ENCODE measurements around the gene ATP6V0A1. TPM values are rescaled to one million over a fixed set of nuclear protein-coding genes. Genes with fewer than 3 reads are reported as not detected.

The ATP6V0A1 gene
- total RNA-seq, 1 experiment from 2014 or later = 0.07 TPM

- POLR2A ChIA-PET (ENCODE audit: unreplicated experiment) = interaction anchor here (0.6 kb wide), 1 partner anchor 113 kb away, joined by 3 read pairs; no protein-coding TSS in a partner anchor
- BruUV-seq (replicated peaks) = no TSS peak
- intact Hi-C loops (cut with micrococcal nuclease) = no loop called here
- Histone ChIP-seq H3F3A (ENCODE audit: low read length, unreplicated experiment) (no peaks in the 10 kb centered on the region), H3K9ac (ENCODE audit: low read length) (no peak overlapping the region), H3K4me3 (ENCODE audit: low read length) (no peak overlapping the region), H3K27me3 (ENCODE audit: low read length) (no peaks in the 10 kb centered on the region), H3K4me2 (ENCODE audit: low read length) (no peak overlapping the region), H3K4me1 (ENCODE audit: insufficient read depth, low read length) (peaks cover 30% of the 10 kb centered on the region), H3K27ac (ENCODE audit: low read length) (no peak overlapping the region), H3K9me3 (ENCODE audit: low read length) (no peaks in the 10 kb centered on the region), H3K36me3 (ENCODE audit: low read depth, low read length) (no peaks in the 10 kb centered on the region), H4K20me1 (ENCODE audit: low read length) (no peaks in the 10 kb centered on the region), H2AFZ (ENCODE audit: low read length) (no peak overlapping the region), H3K9me2 (replicated peaks; ENCODE audit: low read length) (no peaks in the 10 kb centered on the region), H3K79me2 (ENCODE audit: low read length) (no peaks in the 10 kb centered on the region)
- no peak for DNase-seq
- TF ChIP-seq EZH2phosphoT487 (IDR thresholded peaks at IDR 0.05; ENCODE audit: borderline replicate concordance, low read length) (no peak), EZH2 (IDR thresholded peaks at IDR 0.05; ENCODE audit: low read length, unreplicated experiment) (no peak), CTCF (conservative IDR thresholded peaks at IDR 0.05; ENCODE audit: low read depth, low read length) (no peak)
- ATAC-seq = no peak
- CTCF ChIA-PET = no interaction called here
These were observed 64.2 kb downstream of the ATP6V0A1 start for GRCh38 chr17:42522798-42523278.

- H3K36me3 ChIP-seq (ENCODE audit: low read depth, low read length) = no peaks in the 10 kb centered on the region
- intact Hi-C loops (cut with micrococcal nuclease) = no loop called here
- no peaks in the 10 kb centered on the region for H4K20me1 ChIP-seq (ENCODE audit: low read length)
- DNase-seq = no peak
- no peak for ATAC-seq
- CTCF ChIA-PET = interaction anchor here (0.5 kb wide), 1 partner anchor 562 kb away, joined by 3 read pairs; no protein-coding TSS in a partner anchor
- H3K27ac ChIP-seq (ENCODE audit: low read length) = no peak overlapping the region
- H3K4me3 ChIP-seq (ENCODE audit: low read length) = no peak overlapping the region
- H3K27me3 ChIP-seq (ENCODE audit: low read length) = no peaks in the 10 kb centered on the region
- BruUV-seq (replicated peaks) = no TSS peak
- no peak overlapping the region for H2AFZ ChIP-seq (ENCODE audit: low read length)
- POLR2A ChIA-PET (ENCODE audit: unreplicated experiment) = no interaction called here
- H3K9me2 ChIP-seq (replicated peaks; ENCODE audit: low read length) = no peaks in the 10 kb centered on the region
- H3K9me3 ChIP-seq (ENCODE audit: low read length) = no peaks in the 10 kb centered on the region
- no peak overlapping the region for H3K9ac ChIP-seq (ENCODE audit: low read length)
- TF ChIP-seq EZH2phosphoT487 (IDR thresholded peaks at IDR 0.05; ENCODE audit: borderline replicate concordance, low read length) (no peak), CTCF (conservative IDR thresholded peaks at IDR 0.05; ENCODE audit: low read depth, low read length) (no peak), EZH2 (IDR thresholded peaks at IDR 0.05; ENCODE audit: low read length, unreplicated experiment) (no peak)
- no peaks in the 10 kb centered on the region for H3F3A ChIP-seq (ENCODE audit: low read length, unreplicated experiment)
- peaks cover 12% of the 10 kb centered on the region for H3K4me1 ChIP-seq (ENCODE audit: insufficient read depth, low read length)
- H3K4me2 ChIP-seq (ENCODE audit: low read length) = no peak overlapping the region
- no peaks in the 10 kb centered on the region for H3K79me2 ChIP-seq (ENCODE audit: low read length)
These were observed 66.5 kb downstream of the ATP6V0A1 start for GRCh38 chr17:42525221-42525620.

GRCh38 chr17:42526031-42526444 lies 67.4 kb downstream of the ATP6V0A1 start:
- TF ChIP-seq EZH2 (IDR thresholded peaks at IDR 0.05; ENCODE audit: low read length, unreplicated experiment) (no peak), EZH2phosphoT487 (IDR thresholded peaks at IDR 0.05; ENCODE audit: borderline replicate concordance, low read length) (no peak), CTCF (conservative IDR thresholded peaks at IDR 0.05; ENCODE audit: low read depth, low read length) (no peak)
- Histone ChIP-seq H3K9me2 (replicated peaks; ENCODE audit: low read length) (no peaks in the 10 kb centered on the region), H3F3A (ENCODE audit: low read length, unreplicated experiment) (no peaks in the 10 kb centered on the region), H3K27me3 (ENCODE audit: low read length) (no peaks in the 10 kb centered on the region), H4K20me1 (ENCODE audit: low read length) (no peaks in the 10 kb centered on the region), H3K4me3 (ENCODE audit: low read length) (no peak overlapping the region), H3K4me2 (ENCODE audit: low read length) (no peak overlapping the region), H3K9me3 (ENCODE audit: low read length) (no peaks in the 10 kb centered on the region), H3K27ac (ENCODE audit: low read length) (no peak overlapping the region), H3K4me1 (ENCODE audit: insufficient read depth, low read length) (peaks cover 7% of the 10 kb centered on the region), H3K79me2 (ENCODE audit: low read length) (no peaks in the 10 kb centered on the region), H3K9ac (ENCODE audit: low read length) (no peak overlapping the region), H2AFZ (ENCODE audit: low read length) (no peak overlapping the region), H3K36me3 (ENCODE audit: low read depth, low read length) (no peaks in the 10 kb centered on the region)
- no TSS peak for BruUV-seq (replicated peaks)
- CTCF ChIA-PET = no interaction called here
- ATAC-seq (no peak), DNase-seq (no peak)
- intact Hi-C loops (cut with micrococcal nuclease) = no loop called here
- POLR2A ChIA-PET (ENCODE audit: unreplicated experiment) = no interaction called here

Data from PC-3 (cell line).